Activated CD8-positive, alpha-beta memory T cell treated with anti-CD3 and anti-CD28 coated beads for 1 hour (primary cell): ENCODE results near the gene NELL1.

Experiments
- DNase-seq, 2 donors: peaks; one replicate each; pipeline ENCODE4 v3.0.0-alpha.2; 2020; ENCODE audit warnings: low read depth in 1 of 2; ENCODE audit errors: extremely low read depth in 1 of 2

The NELL1 gene

DNA sequence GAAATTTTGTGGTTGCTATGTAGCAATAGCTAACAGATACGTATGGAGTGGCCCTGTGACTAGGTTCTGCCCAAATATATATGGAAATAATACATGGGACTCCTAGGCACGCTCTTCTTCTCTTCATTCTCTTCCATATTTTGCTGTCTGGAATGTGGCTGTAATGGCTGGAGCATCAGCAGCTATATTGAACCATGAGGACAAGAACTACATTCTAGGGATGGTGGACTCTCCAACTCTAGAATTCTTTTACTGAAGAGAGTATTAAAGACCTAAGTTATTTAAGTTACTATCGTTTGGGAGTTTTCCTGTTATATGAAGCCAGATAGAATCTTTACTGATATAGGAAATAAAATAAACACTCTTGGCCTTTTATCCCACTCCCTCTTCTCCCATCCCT lies 7.5 kb upstream of the NELL1 start:
- no peak for DNase-seq

- DNase-seq = no peak
Measured at GRCh38 chr11:20668131-20668809, 1.1 kb upstream of the NELL1 start.

DNA sequence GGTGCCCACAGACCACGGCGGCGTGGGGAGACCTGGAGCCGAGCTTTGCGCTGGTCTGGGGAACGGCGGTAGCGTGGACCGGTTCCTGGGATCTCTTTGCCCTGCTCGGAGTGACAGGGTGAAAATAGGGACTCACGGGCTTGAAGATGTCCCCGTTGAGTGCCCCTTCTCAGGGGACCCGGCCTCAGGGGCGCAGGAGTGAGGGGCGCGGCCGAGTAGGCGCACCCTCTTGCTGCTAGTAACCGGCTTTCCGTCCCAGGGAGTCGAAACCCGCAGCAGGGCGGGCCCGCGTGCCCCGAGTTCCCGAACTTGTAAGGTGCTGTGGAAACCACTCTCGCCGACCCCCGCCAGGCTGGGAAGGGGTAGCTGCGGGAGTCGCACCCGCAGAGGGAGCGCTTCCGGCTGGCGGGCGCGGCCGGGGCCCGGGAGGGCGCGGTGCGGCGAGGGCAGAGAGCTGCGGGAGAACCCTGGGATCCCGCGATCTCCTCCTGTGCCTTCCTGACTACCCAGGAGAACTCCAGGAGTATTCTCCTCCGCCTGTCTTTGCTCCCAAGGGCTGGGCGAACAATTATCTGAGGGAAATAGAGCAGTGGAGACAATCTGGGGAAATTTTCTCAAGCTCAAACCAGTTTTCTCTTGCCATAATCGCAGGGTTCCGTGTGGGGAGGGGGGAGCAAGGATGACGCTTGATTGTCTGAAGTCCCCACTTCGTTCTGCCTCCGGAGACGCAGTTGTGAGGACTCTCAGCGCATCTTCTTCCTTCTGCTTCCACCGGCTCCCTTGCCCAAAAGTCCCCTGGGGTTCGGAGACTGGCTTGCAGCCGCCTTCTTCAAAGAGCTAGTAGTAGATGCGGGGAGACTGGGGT lies 666 bp downstream of the NELL1 start:
- no peak for DNase-seq

DNA sequence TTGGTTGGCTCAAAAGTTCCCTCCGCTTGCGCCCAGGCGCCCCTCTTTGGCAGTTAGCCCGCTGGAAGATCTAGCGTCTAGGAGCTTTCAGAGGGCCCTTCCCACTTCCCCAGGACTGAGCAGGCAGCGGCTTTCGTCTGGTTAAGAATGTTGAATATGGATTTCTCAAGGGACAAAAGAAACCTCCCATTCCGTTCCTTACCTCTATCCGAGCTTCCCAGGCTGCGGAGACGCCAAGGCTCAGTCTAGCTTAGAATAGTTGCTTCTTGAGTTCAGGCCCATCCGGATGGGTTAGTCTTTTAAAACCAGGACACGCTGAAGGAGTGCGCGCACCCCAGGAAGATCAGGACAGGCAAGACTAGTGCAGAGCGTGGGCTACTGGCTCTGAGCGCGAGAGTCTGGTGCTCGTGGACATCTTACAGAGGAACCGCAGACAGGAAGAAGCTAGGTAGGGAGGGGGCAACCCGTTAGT lies 1.6 kb downstream of the NELL1 start:
- no peak for DNase-seq

- DNase-seq = no peak
Measured at GRCh38 chr11:20671856-20672546, 2.6 kb downstream of the NELL1 start.

GRCh38 chr11:20672575-20672974 lies 3.2 kb downstream of the NELL1 start:
- no peak for DNase-seq

DNA sequence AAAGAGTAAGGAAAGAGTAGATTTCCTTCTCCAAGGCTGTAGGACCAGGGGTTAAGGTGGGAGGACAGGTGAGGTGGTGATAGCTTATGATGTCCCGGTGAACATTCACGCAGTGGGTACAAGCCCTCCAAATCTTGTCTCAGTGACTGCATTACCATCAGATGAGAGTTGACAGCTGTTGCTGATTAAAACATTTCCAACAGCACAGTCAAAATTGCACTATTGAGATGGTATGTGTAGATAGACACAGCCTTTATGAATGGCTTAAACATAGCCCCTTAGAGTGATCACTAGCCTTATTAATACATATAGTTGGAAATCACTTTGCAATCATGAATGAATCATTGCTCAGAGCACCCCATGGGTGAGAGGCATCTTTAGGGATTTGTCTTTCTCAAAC lies 7.3 kb downstream of the NELL1 start:
- DNase-seq = no peak

GRCh38 chr11:20688761-20689160 lies 19.4 kb downstream of the NELL1 start:
- no peak for DNase-seq

DNA sequence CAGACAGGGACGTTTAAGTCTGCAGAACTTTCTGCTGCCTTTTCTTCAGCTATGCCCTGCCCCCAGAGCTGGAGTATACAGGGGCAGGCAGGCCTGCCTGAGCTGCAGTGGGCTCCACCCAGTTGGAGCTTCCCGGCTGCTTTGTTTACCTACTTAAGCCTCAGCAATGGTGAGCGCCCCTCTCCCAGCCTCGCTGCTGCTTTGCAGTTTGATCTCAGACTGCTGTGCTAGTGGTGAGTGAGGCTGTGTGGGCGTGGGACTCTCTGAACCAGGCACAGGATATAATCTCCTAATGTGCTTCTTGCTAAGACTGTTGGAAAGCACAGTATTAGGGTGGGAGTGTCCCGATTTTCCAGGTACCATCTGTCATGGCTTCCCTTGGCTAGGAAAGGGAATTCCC lies 38.5 kb downstream of the NELL1 start:
- DNase-seq = no peak

DNA sequence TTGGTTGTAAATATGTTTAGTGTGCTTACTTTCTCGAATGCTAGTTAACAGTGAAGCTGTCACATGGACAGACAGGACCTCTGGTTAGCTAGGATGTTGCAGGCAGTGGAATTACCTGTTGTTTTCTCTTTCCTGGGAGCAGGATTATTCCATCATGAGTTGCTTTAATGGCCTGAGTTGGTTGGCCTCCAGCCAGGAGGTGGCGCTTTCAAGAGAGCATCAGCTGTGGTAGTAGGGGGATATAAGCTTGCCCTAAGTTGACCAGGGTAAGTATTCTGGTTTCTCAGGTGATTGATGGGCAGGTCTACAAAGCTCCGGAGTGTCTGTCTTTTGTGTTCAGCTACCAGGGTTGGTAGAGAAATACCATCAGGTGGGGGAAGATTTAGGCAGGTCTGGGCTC lies 43.5 kb downstream of the NELL1 start:
- DNase-seq = no peak

- DNase-seq = no peak
Measured at GRCh38 chr11:20715464-20715863, 46.1 kb downstream of the NELL1 start.

DNA sequence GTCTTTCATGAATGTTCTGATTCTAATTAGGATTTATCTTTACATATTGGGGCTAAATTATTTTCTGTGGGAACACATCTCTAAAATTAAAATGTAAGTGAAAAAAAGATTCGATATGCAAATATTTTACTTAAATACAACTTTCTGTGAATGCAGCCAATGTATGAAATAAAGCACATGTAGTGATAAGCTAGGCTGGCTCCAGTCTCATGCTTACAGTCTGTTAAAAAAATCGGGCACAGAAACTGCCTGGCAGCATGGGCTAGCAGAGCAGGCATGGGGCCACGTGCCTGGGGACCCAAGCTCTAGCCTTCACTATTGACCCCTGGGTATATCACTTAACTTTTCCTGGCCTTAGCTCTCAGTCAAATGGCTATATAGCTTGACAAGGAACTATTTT lies 46.5 kb downstream of the NELL1 start:
- no peak for DNase-seq

DNA sequence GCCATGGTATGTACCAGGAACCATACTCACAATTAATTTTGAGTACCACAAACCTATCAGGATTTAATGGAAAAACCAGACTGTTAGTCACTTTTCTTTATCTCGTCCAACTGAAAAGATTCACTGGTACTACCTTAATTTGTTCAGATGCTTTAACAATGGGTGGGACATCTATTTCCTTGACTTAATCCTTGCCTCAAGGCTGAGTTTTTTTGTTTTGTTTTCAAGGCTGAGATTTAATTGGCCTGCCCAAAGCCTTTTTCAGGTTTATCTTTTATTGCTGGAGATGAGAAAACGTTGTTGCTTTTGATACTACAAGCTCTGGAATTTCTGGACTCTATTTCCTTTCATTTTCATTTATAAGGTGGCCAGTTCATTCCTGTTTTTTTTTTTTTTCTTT lies 50.4 kb downstream of the NELL1 start:
- DNase-seq = no peak

DNA sequence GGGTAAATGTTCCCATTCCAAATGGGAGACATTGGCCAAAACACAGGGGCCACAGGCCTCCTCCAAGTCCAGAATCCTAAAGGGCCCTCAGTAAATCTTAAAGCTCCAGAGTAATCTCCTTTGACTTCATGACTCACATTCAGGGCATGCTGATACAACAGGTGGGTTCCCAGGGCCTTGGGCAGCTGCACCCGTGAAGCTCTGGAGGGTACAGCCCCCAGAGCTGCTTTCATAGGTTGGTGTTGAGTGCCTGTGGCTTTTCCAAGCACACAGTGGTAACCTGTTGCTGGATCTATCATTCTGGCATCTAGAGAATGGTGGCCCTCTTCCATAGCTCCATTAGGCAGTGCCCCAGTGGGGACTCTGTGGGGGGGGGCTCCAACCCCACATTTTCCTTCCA lies 54.0 kb downstream of the NELL1 start:
- no peak for DNase-seq

DNA sequence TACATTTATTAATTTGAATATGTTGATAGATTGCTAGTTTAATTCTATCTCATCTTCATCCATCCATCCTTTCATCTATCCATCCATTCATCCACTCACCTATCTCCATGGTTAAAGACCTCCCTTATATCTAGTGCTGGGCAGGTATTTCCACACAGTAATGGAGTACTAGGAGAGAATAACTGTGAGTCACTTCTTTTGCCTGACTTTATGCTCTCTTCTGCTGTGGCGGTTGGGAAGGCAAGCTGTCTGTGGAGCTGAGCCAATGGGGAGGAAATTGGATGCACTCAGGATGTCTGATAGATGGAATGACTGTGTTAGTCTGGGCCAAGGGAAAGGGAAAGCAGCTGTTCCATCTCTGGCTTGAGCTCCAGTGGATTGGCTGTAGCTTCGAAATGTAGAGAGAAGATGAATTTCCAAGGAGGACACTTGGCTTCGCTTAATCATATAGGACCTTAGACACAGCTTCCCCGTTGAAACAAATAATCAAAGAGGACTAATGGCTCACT lies 60.3 kb downstream of the NELL1 start:
- no peak for DNase-seq

DNA sequence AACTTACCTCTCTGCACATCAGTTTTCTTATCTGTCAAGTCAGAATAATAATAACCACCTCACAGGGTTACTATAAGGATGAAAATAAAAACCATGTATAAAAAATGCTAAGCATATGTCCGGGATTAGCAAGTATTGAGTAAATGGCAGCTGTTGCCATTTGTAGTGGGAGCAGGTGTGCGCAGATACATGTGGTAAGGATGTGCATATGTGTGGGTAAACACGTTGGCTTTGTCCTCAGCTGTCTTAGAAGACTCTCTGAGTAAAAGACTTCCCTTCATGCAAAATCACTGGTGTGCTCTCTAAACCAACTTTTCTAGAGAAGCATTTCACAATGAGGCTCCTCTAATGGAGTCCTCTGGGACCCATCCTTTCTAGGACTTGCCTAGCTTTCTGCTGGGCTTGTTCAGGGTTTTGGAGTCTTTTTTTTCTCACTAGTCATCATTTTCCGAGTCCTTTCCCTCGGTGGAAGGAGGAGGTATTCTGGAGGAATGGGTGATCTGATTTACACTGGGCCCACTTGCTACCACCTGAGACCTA lies 62.4 kb downstream of the NELL1 start:
- no peak for DNase-seq

GRCh38 chr11:20739107-20739506 lies 69.7 kb downstream of the NELL1 start:
- no peak for DNase-seq

DNA sequence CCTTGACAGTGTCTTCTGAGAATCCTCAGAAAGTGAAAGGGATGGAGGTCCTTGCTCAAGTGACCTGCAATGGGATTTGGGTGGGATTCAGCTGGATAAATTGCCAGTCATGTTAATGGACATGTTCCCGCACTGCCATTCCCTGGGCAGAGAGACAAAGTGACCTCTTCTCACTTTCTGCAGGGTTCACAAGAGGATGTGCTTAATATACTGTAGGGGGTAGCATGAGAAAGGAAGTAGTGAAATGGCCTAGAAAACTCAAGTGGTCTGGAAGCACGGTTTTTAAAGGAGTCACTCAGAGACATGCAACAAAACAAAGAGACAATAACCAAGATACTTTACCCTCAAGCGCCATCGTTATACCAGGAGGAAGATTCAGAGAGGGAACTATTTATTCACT lies 70.2 kb downstream of the NELL1 start:
- DNase-seq = no peak

GRCh38 chr11:20754933-20755332 lies 85.5 kb downstream of the NELL1 start:
- no peak for DNase-seq

DNA sequence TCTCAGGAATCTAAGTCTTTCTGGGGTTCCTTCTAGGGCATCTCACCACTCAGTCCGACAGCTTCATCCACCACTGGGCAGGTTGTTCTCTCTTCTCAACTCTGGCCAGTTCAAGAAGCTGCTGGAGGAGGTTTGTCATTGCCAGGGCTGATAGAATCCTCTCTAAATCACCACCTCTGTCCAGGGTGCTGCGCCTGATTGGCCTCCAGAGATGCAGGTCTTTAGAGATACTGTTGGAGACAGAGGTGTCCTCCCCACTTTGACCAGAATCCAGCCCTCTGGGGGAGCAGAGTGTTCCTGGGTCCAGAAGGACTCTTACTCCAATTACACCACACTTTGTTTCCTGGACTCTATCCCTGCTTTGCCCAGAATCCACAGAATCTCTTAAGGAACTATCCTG lies 90.2 kb downstream of the NELL1 start:
- DNase-seq = no peak

DNA sequence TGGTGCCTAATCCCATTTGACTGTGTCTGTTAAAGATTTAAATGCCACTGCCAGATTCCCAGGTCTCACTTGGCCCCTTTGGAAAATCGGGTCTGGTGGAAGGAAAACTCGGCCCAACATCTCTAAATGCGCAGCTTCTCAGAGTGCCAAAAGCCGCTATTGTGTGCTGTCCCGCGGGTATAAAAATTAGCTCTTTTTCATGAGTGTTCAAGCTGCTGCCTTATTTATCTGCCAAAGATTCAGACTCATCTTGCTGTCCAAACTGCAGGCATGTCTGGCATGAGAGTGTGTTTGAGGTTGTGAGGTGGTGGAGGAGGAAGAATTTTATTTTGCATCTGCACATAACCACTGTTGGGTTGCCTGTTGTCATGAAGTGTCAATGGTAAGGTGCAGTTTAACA lies 91.4 kb downstream of the NELL1 start:
- no peak for DNase-seq
